Peyer's patch (tissue), 4 donors: Measurements from ENCODE around the gene DOCK6.

Source experiments
- POLR2A ChIP-seq, 2 donors: fragments of 450-650 bp; IDR thresholded peaks; one replicate each; pipeline ENCODE4 v1.5.1; 2017; ENCODE audit warnings: antibody characterized with exemption in 2 of 2, mild to moderate bottlenecking in 2 of 2, moderate library complexity in 2 of 2
- TF ChIP-seq, protein P1 (sequence below), 6 experiments: fragments of 450-650 bp in 4 of 6; fragments of 200-600 bp in 2 of 6; sonication (generic) in 1 of 6; IDR thresholded peaks; one replicate each; pipeline ENCODE4 v1.5.1; 2017 to 2019; ENCODE audit warnings: antibody characterized with exemption in 6 of 6, mild to moderate bottlenecking in 3 of 6, moderate library complexity in 1 of 6

DNA sequence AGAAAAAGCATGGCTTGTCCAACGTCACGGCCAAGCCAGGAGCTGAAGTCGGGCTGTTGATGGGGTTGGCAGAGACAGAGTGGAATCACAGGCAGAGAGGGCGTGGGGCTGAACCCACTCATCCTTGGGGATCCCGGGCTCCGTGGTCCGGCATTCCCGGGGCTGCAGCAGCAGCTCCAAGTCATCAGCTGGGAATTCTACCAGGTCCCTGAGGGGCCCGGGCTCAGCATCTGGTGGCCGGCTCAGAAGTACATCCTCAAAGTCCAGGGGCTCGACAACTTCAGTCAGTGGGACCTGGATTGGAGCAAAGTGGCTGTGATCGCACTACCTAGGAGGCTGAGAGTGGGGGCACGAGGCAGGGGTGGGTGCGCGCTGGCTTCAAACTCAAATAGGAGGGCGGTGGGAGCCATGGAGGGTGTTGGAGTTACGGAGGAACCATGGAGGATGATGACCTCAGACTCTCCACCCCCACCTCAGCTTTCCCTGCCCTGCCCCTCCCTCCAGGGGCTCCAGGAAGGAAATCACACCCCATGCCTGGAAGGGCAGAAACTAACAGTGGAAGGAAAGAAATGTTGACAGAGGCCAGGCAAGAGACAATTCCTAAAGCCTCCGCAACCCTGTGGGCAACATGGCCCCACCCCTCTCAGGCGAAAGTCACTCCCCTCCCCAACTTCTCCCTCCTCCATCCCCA, 9.5 kb downstream of the DOCK6 start:
- no peak for TF ChIP-seq POLR2A (IDR thresholded peaks at IDR 0.05)
- TF ChIP-seq, protein P1, sequence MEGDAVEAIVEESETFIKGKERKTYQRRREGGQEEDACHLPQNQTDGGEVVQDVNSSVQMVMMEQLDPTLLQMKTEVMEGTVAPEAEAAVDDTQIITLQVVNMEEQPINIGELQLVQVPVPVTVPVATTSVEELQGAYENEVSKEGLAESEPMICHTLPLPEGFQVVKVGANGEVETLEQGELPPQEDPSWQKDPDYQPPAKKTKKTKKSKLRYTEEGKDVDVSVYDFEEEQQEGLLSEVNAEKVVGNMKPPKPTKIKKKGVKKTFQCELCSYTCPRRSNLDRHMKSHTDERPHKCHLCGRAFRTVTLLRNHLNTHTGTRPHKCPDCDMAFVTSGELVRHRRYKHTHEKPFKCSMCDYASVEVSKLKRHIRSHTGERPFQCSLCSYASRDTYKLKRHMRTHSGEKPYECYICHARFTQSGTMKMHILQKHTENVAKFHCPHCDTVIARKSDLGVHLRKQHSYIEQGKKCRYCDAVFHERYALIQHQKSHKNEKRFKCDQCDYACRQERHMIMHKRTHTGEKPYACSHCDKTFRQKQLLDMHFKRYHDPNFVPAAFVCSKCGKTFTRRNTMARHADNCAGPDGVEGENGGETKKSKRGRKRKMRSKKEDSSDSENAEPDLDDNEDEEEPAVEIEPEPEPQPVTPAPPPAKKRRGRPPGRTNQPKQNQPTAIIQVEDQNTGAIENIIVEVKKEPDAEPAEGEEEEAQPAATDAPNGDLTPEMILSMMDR (IDR thresholded peaks at IDR 0.05), result no peak
